ENCODE data around the gene GFPT1.

DNA sequence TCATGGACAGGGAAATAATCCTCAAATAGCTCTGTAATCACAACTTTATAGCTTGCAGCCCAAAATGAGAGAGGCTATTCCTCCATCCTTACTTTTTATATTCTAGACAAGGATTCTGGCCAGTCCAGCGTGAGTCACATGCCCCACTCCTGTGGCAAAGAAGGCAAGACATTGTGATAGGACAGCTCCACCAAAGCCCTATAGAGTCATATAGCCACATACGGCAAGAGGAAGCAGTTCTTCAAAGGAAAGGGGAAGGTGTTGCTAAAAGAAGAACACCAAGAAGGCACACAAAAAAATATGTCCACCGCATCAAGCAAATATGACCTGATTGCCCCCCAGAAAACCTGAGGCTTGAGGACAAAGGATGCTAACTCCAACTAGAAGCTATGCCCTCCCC, 3.4 kb upstream of the GFPT1 start:
- no peak for TF ChIP-seq EZH2 (IDR thresholded peaks at IDR 0.05)
- no peak for TF ChIP-seq FOXP2 (optimal IDR thresholded peaks at IDR 0.05; ENCODE audit: control extremely low read depth, extremely low read length, insufficient read depth)
- TF ChIP-seq POLR2AphosphoS5 (IDR thresholded peaks at IDR 0.05; ENCODE audit: borderline replicate concordance, low read depth, low read length): no peak
